Esophagus (tissue), 2 donors: ENCODE measurements around the gene ZNF3. TPM values are rescaled to one million over a fixed set of nuclear protein-coding genes. Genes with fewer than 3 reads are reported as not detected.

Experiments
- H3K27ac ChIP-seq, 2 donors: one replicate each; pipeline ENCODE4 v1.5.1; 2013; ENCODE audit warnings: low read depth in 2 of 2, mild to moderate bottlenecking in 2 of 2, inconsistent platforms in 1 of 2, low read length in 1 of 2, moderate library complexity in 1 of 2
- H3K27me3 ChIP-seq, 2 donors: one replicate each; pipeline ENCODE4 v1.6.1; 2013; ENCODE audit warnings: low read length in 2 of 2, control low read depth in 1 of 2, mild to moderate bottlenecking in 1 of 2; ENCODE audit not compliant: insufficient read depth in 2 of 2, control insufficient read depth in 1 of 2
- H3K36me3 ChIP-seq, 2 donors: one replicate each; pipeline ENCODE4 v1.6.1; 2013; ENCODE audit warnings: low read length in 1 of 2; ENCODE audit not compliant: control insufficient read depth in 2 of 2, insufficient read depth in 2 of 2
- H3K4me1 ChIP-seq, 2 donors: one replicate each; pipeline ENCODE4 v1.6.1; 2013; ENCODE audit warnings: low read length in 1 of 2; ENCODE audit not compliant: control insufficient read depth in 2 of 2, insufficient read depth in 2 of 2
- H3K4me3 ChIP-seq, 2 donors: one replicate each; pipeline ENCODE4 v1.5.1; 2013; ENCODE audit warnings: low read length in 2 of 2, mild to moderate bottlenecking in 2 of 2, low read depth in 1 of 2, moderate library complexity in 1 of 2
- H3K9me3 ChIP-seq, 2 donors: one replicate each; pipeline ENCODE4 v1.6.1; 2013; ENCODE audit warnings: mild to moderate bottlenecking in 2 of 2, low read depth in 1 of 2, low read length in 1 of 2, moderate library complexity in 1 of 2; ENCODE audit not compliant: control insufficient read depth in 2 of 2, insufficient read depth in 1 of 2
- WGBS, 2 donors: extraction: QIAGEN DNeasy Blood & Tissue Kit; methylation state at CpG; one replicate each; pipeline ENCODE4 v1.1.7; 2013; 5-methylcytosine and 5-hydroxymethylcytosine counted together
- polyA plus RNA-seq, 2 donors: library from polyadenylated mRNA; stranded (reverse); fragments of 200-250 nt; gene quantifications; one replicate each; pipeline ENCODE4 v1.2.3, GENCODE V29; 2013
- donor health status: healthy with polysubstance abuse.
- donor health status: Bipolar disorder and iron deficiency.

ZNF3 gene
- polyA plus RNA-seq, 2 donors: 10.4 to 14.6 TPM

DNA sequence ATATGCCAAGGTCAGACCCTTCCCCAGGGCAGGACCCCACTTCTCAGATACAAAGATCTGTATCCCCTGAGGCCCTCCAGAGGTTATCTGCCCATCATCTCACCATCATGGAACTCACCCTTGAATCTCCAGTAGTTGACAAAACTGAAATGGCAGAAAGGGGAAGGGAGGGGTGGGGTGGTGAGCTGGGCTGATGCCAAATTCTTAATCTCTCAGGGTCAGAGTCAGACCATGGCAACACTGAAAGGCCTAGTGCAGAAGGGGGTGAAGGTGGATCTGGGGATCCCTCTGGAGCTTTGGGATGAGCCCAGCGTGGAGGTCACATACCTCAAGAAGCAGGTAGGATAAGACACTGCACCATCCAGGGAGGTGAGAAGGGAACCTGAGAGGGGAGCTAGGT is 41.0 kb upstream of the ZNF3 start:
- no peaks in the 10 kb centered on the region for H3K36me3 ChIP-seq
- peak overlapping the region in 1 of 2 donors; percentile 14 for H3K27ac ChIP-seq
- H3K4me1 ChIP-seq: peaks cover 0 to 5% of the 10 kb centered on the region in 2 donors
- WGBS, 2 donors: 95 to 100% methylated on average over 1 of the region's 1 CpG
- H3K27me3 ChIP-seq: no peaks in the 10 kb centered on the region
- H3K4me3 ChIP-seq: no peak overlapping the region
- no peaks in the 10 kb centered on the region for H3K9me3 ChIP-seq

DNA sequence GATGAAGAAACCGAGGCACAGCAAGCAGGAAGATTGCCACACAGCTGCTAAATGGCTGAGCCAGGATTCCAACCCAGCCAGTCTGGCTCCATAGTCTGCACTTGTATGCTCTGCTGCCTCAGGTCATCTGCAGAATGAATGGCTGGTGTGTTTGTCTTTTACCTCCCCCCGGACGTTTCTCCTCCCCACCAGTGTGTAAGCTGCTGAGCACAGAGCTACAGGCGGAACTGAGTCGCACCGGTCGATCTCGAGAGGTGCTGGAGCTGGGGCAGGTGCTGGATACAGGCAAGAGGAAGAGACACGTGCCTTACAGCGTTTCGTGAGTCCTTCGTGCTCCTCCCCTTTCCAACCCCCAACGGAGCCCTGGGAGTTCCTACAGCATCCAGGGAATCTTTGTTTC is 40.5 kb upstream of the ZNF3 start:
- H3K9me3 ChIP-seq: no peaks in the 10 kb centered on the region
- WGBS, 2 donors: 51 to 58% methylated on average over 13 of the region's 13 CpGs
- H3K36me3 ChIP-seq: no peaks in the 10 kb centered on the region
- no peak overlapping the region for H3K4me3 ChIP-seq
- no peaks in the 10 kb centered on the region for H3K27me3 ChIP-seq
- peak overlapping the region in 1 of 2 donors; percentile 14 for H3K27ac ChIP-seq
- H3K4me1 ChIP-seq: peaks cover 0 to 2% of the 10 kb centered on the region in 2 donors

DNA sequence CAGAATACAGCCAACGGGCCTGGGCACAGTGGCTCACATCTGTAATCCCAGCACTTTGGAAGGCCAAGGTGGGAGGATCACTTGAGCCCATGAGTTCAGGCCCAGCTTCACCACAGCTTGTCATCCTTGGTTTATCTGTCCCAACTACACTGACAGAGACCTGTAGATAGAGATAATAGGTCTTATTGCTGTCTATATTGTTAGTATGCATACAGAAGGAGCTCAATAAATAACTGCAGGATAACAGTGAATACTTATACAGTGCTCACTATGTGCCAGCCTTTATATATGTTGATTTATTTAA is 39.2 kb upstream of the ZNF3 start:
- Histone ChIP-seq H3K27ac (peak overlapping the region in 1 of 2 donors; percentile 91), H3K4me1 (peaks cover 0 to 2% of the 10 kb centered on the region in 2 donors), H3K4me3 (no peak overlapping the region), H3K27me3 (no peaks in the 10 kb centered on the region), H3K36me3 (no peaks in the 10 kb centered on the region), H3K9me3 (no peaks in the 10 kb centered on the region)
- WGBS, 2 donors: 10 to 26% methylated on average over 1 of the region's 1 CpG

DNA sequence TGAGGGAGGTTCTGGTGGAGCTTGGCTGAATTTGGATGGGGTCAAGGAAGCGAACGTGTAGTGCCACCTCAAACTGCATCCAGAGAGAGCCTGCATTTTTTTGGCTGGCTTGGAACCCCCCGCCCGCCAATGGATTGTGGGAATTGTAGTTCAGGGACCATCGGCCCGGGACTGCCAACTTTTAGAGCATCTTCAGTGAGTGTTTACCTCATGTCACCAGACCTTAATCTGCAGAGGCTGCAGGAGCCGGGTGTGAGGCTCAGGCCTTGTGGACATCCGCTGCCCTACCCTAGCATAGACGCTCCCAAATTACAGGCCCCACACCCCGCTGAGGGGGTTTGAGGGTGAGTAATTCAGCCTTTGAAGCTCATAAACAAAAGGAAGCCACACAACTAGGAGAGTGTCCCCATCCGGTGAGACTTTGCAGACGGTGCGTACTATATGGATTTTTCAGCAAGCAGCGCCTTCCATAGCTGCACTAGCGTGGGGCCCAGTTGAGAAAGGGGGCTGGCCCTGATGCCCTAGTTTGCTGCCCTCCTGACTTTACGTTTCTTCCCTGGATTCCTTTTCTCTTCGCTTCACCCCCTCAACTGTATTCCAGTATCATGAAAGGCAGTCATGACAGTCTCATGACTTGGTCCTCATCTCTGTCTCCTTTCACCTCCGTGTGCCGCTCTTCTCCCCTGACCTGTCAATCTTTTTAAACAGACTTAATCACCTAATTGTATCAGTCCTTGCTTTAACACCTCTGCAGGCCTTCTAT is 38.6 kb upstream of the ZNF3 start:
- H3K27ac ChIP-seq: peak overlapping the region; percentile 88 to 91
- WGBS, 2 donors: 17 to 20% methylated on average over 19 of the region's 19 CpGs
- H3K9me3 ChIP-seq: no peaks in the 10 kb centered on the region
- H3K4me1 ChIP-seq: no peaks in the 10 kb centered on the region
- H3K27me3 ChIP-seq: no peaks in the 10 kb centered on the region
- peak overlapping the region; percentile 69 to 89 for H3K4me3 ChIP-seq
- no peaks in the 10 kb centered on the region for H3K36me3 ChIP-seq

DNA sequence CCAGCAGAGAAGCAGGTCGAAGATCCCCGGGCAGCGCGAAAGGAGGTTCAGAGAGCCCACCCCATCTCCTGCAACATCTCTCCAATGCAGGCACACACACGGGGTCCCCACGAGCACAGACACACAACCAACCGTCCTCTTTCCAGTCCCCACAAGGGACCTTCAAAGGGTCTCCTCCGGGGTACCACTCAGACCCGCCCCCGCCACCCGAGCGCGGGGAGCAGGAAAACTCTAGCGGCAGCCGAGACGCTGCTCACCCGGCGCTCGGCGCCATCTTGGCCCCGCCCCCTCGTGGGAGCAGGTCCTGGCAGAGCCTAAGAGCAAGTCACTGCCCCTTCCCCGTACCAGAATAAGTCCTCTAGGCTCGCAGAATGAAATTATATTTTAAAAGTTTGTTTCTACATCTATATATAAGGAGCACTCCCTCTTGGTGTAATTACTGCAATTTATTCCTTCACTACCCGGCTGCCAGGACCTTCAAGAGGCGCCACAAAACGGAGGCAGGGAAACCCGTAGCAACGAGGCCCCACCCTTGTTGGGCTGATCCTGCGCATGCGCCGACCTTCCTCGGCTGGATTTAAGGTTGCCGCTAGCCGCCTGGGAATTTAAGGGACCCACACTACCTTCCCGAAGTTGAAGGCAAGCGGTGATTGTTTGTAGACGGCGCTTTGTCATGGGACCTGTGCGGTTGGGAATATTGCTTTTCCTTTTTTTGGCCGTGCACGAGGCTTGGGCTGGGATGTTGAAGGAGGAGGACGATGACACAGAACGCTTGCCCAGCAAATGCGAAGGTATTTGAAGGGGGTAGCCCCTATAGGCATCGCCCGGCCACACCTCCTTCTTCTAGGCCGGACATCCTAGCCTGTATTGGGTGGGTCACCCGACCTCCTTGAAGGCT is 37.8 kb upstream of the ZNF3 start, which contains the start of the genes CNPY4 and TAF6:
Gene CNPY4 (plus strand): TSS at position 563 of the 898 bp plus-strand sequence. CDS start 111 bp downstream, at position 674.
Gene TAF6 (minus strand): TSS at position 287 of the 898 bp plus-strand sequence. CDS start 5,149 bp downstream, outside the sequence.
- Histone ChIP-seq H3K4me1 (no peaks in the 10 kb centered on the region), H3K27me3 (no peaks in the 10 kb centered on the region), H3K9me3 (no peaks in the 10 kb centered on the region), H3K36me3 (no peaks in the 10 kb centered on the region), H3K27ac (peak within 1 kb of the TSS; percentile 88 to 91), H3K4me3 (peak within 1 kb of the TSS; percentile 86 to 89)
- WGBS, 2 donors: 0 to 1% methylated on average over 49 of the region's 49 CpGs

DNA sequence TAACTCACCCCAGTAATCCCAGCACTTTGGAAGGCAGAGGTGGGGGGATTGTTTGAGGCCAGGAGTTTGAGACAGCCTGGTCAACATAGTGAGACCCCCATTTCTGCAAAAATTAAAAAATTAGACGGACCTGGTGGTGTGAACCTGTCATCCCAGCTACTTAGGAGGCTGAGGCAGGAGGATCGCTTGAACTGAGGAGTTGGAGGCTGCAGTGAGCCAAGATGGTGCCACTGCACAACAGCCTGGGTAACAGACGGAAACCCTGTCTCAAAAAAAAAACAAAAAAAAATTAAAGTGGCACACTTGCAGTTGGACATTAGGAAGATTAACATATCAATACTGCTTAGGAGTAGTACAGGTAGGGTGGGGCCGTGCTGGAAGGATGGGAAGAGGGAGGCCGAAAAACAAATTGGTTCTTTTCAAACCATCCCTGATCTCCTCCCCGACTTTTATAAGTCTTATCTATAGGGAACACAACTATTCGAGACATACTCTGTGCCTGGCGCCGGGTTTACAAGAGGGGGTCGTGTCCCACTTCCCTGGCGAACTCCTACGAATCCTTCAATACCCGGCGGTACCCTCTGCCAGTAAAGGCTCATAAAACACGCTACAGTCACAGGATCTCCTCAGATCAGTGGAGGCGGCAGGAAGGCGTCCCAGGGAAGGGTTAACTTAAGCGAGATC is 37.0 kb upstream of the ZNF3 start:
- no peaks in the 10 kb centered on the region for H3K27me3 ChIP-seq
- H3K36me3 ChIP-seq: peaks cover 0 to 6% of the 10 kb centered on the region in 2 donors
- H3K27ac ChIP-seq: peak overlapping the region; percentile 88 to 91
- no peaks in the 10 kb centered on the region for H3K9me3 ChIP-seq
- H3K4me1 ChIP-seq: no peaks in the 10 kb centered on the region
- peak overlapping the region; percentile 86 to 89 for H3K4me3 ChIP-seq
- 19 to 20% methylated on average over 18 of the region's 18 CpGs for WGBS, 2 donors

DNA sequence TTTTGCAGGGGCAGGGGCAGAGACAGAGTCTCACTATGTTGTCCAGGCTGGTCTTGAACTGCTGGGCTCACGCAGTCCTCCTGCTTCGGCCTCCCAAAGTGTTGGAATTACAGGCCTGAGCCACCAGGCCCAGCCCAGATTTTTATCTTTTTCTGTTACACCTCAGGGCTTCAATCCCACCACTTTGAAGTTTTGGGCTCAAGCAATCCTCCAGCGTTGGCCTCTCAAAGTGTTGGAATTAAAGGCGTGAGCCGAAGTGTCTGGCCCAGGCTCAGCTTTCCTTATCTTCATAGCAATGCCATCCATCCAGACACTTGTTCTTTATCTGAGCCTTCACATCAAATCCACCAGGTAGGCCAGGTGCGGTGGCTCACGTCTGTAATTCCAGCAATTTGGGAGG is 33.5 kb upstream of the ZNF3 start:
- Histone ChIP-seq H3K36me3 (peaks cover 0 to 23% of the 10 kb centered on the region in 2 donors), H3K4me1 (no peaks in the 10 kb centered on the region)

DNA sequence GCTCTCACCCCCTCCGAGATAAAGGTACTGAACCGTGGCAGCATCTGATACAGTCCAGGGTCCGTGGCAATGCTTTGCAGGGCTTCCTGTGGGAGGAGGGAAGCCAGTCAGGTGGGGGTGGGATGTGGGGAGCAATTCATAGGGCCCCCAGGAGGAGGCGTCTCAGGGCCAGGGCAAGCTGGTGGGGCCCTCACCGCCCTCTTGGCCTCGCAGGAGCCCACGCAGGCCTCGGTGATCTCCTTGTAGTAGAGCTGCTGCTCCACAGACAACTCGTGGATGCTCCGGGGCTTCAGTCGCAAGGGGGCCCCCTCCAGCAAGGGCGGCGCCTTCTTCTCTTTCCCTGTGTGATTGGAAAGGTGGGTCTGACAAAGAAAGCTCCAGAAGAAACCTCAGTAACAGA is 30.4 kb upstream of the ZNF3 start:
- 89 to 90% methylated on average over 13 of the region's 13 CpGs for WGBS, 2 donors
- H3K9me3 ChIP-seq: no peaks in the 10 kb centered on the region
- H3K27ac ChIP-seq: no peak overlapping the region
- H3K4me1 ChIP-seq: no peaks in the 10 kb centered on the region
- no peak overlapping the region for H3K4me3 ChIP-seq
- H3K36me3 ChIP-seq: peaks cover 0 to 44% of the 10 kb centered on the region in 2 donors
- no peaks in the 10 kb centered on the region for H3K27me3 ChIP-seq

More for the DNA sequence above, 33.5 kb upstream of the ZNF3 start:
- Histone ChIP-seq H3K4me3 (no peak overlapping the region), H3K27me3 (no peaks in the 10 kb centered on the region), H3K9me3 (no peaks in the 10 kb centered on the region), H3K27ac (no peak overlapping the region)
- WGBS, 2 donors: 92% methylated on average over 7 of the region's 7 CpGs

DNA sequence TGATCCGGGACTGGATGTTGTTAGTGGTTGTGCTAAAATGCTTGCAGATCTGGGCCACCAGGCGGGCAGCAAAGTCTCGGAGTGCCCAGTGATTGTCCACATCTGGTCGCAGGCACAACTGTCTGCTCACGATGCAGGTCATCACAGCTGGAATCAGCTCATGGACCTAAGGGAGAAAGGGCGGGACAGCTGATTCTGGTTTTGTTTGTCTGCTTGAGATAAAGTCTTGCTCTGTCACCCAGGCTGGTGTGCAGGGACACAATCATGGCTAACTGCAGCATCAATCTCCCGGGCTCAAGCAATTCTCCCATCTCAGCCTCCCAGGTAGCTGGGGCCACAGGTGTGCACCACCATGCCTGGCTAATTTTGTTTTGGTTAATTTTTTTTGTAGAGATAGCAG is 29.6 kb upstream of the ZNF3 start:
- Histone ChIP-seq H3K27ac (no peak overlapping the region), H3K4me1 (no peaks in the 10 kb centered on the region), H3K36me3 (peaks cover 0 to 49% of the 10 kb centered on the region in 2 donors), H3K4me3 (no peak overlapping the region), H3K27me3 (no peaks in the 10 kb centered on the region), H3K9me3 (no peaks in the 10 kb centered on the region)
- 95 to 96% methylated on average over 7 of the region's 7 CpGs for WGBS, 2 donors
